HL-60 (cell line): ENCODE data around the gene CLIC3.

Experiments used
- DNase-seq, 2 experiments: peaks; one replicate each; pipeline ENCODE4 v3.0.0-alpha.2; 2010 to 2020; ENCODE audit warnings: low read depth in 1 of 2, low spot score in 1 of 2
- H3K27ac ChIP-seq: fragments of 250-450 bp; sonication (Bioruptor Pico); replicated peaks from 2 replicates; pipeline ENCODE4 v1.5.1; 2020; ENCODE audit warnings: mild to moderate bottlenecking, moderate library complexity
- H3K27me3 ChIP-seq: fragments of 250-450 bp; sonication (Bioruptor Pico); 2 replicates; pipeline ENCODE4 v1.5.1; 2021; ENCODE audit warnings: mild to moderate bottlenecking, moderate library complexity; ENCODE audit not compliant: insufficient read depth, poor library complexity, severe bottlenecking
- H3K4me3 ChIP-seq: replicated peaks from 2 replicates; pipeline ENCODE4 v1.5.1; 2011; ENCODE audit warnings: mild to moderate bottlenecking, control low read depth, low read length; ENCODE audit not compliant: insufficient read depth
- GABPA ChIP-seq: IDR thresholded peaks from 2 replicates; pipeline ENCODE4 v1.6.1; 2012; ENCODE audit warnings: low read depth
- POLR2AphosphoS5 ChIP-seq: IDR thresholded peaks from 2 replicates; pipeline ENCODE4 v1.6.1; 2012; ENCODE audit warnings: low read depth
- SPI1 ChIP-seq: IDR thresholded peaks from 2 replicates; pipeline ENCODE4 v1.6.1; 2012; ENCODE audit warnings: low read depth, mild to moderate bottlenecking, borderline replicate concordance
- TF ChIP-seq, protein P1 (sequence below): IDR thresholded peaks from 2 replicates; pipeline ENCODE4 v1.6.1; 2012; ENCODE audit warnings: low read depth; ENCODE audit not compliant: insufficient replicate concordance
- TF ChIP-seq, protein P2 (sequence below): IDR thresholded peaks from one replicate; pipeline ENCODE4 v1.5.1; 2011; ENCODE audit warnings: low read length, control low read depth, inconsistent platforms; ENCODE audit not compliant: insufficient read depth

The CLIC3 gene

DNA sequence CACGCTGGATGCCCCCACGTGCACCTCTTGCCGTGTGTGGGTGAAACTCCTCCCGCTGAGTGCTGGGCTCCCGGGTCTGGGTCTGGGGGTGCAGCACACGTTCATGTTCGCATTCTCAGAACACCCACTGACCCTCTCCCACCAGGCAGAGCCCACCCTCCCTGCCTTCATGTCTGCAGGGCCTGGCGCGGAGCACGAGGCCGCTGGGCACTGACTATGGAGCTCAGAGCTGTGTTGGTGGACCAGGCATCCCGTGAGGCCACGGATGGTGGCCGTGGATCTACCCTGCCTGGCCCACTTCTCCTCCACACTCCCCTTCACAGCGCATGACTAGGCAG lies 35.5 kb downstream of the CLIC3 start:
- H3K4me3 ChIP-seq = no peak overlapping the region
- no peaks in the 10 kb centered on the region for H3K27me3 ChIP-seq
- H3K27ac ChIP-seq = no peak overlapping the region
- TF ChIP-seq, protein P1, sequence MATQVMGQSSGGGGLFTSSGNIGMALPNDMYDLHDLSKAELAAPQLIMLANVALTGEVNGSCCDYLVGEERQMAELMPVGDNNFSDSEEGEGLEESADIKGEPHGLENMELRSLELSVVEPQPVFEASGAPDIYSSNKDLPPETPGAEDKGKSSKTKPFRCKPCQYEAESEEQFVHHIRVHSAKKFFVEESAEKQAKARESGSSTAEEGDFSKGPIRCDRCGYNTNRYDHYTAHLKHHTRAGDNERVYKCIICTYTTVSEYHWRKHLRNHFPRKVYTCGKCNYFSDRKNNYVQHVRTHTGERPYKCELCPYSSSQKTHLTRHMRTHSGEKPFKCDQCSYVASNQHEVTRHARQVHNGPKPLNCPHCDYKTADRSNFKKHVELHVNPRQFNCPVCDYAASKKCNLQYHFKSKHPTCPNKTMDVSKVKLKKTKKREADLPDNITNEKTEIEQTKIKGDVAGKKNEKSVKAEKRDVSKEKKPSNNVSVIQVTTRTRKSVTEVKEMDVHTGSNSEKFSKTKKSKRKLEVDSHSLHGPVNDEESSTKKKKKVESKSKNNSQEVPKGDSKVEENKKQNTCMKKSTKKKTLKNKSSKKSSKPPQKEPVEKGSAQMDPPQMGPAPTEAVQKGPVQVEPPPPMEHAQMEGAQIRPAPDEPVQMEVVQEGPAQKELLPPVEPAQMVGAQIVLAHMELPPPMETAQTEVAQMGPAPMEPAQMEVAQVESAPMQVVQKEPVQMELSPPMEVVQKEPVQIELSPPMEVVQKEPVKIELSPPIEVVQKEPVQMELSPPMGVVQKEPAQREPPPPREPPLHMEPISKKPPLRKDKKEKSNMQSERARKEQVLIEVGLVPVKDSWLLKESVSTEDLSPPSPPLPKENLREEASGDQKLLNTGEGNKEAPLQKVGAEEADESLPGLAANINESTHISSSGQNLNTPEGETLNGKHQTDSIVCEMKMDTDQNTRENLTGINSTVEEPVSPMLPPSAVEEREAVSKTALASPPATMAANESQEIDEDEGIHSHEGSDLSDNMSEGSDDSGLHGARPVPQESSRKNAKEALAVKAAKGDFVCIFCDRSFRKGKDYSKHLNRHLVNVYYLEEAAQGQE = no peak
- TF ChIP-seq POLR2AphosphoS5 (no peak), GABPA (no peak), SPI1 (no peak)
- TF ChIP-seq, protein P2, sequence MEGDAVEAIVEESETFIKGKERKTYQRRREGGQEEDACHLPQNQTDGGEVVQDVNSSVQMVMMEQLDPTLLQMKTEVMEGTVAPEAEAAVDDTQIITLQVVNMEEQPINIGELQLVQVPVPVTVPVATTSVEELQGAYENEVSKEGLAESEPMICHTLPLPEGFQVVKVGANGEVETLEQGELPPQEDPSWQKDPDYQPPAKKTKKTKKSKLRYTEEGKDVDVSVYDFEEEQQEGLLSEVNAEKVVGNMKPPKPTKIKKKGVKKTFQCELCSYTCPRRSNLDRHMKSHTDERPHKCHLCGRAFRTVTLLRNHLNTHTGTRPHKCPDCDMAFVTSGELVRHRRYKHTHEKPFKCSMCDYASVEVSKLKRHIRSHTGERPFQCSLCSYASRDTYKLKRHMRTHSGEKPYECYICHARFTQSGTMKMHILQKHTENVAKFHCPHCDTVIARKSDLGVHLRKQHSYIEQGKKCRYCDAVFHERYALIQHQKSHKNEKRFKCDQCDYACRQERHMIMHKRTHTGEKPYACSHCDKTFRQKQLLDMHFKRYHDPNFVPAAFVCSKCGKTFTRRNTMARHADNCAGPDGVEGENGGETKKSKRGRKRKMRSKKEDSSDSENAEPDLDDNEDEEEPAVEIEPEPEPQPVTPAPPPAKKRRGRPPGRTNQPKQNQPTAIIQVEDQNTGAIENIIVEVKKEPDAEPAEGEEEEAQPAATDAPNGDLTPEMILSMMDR = no peak
- DNase-seq = no peak

DNA sequence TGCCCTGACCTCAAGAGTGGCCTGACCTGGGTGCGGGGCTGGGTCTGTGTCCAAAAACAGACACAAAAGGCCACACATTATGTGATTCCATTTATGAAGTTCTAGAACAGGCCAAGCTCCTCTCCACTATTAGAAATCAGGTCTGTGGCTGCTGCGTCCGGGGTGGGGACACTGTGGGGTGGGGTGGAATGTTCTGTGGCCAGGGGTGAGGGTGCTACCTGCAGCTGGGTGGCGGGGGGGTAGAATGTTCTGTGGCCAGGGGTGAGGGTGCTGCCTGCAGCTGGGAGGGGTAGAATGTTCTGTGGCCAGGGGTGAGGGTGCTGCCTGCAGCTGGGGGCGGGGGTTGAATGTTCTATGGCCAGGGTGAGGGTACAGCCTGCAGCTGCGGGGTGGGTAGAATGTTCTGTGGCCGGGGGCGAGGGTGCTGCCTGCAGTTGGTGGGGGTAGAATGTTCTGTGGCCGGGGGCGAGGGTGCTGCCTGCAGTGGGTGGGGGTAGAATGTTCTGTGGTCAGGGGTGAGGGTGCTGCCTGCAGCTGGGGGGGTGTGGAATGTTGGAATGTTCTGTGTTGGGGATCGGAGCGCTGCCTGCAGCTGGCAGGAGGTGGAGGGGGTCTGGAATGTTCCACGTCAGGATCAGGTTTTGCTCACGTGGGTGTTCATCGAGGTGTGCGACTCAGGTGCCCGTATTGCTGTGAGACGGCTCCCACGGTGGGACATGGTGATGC lies 36.0 kb downstream of the CLIC3 start:
- no peak for DNase-seq
- H3K27me3 ChIP-seq = no peaks in the 10 kb centered on the region
- H3K4me3 ChIP-seq = no peak overlapping the region
- no peak for TF ChIP-seq SPI1
- TF ChIP-seq GABPA = no peak
- TF ChIP-seq, protein P2 = no peak
- TF ChIP-seq POLR2AphosphoS5 = no peak
- TF ChIP-seq, protein P1 = no peak
- no peak overlapping the region for H3K27ac ChIP-seq

DNA sequence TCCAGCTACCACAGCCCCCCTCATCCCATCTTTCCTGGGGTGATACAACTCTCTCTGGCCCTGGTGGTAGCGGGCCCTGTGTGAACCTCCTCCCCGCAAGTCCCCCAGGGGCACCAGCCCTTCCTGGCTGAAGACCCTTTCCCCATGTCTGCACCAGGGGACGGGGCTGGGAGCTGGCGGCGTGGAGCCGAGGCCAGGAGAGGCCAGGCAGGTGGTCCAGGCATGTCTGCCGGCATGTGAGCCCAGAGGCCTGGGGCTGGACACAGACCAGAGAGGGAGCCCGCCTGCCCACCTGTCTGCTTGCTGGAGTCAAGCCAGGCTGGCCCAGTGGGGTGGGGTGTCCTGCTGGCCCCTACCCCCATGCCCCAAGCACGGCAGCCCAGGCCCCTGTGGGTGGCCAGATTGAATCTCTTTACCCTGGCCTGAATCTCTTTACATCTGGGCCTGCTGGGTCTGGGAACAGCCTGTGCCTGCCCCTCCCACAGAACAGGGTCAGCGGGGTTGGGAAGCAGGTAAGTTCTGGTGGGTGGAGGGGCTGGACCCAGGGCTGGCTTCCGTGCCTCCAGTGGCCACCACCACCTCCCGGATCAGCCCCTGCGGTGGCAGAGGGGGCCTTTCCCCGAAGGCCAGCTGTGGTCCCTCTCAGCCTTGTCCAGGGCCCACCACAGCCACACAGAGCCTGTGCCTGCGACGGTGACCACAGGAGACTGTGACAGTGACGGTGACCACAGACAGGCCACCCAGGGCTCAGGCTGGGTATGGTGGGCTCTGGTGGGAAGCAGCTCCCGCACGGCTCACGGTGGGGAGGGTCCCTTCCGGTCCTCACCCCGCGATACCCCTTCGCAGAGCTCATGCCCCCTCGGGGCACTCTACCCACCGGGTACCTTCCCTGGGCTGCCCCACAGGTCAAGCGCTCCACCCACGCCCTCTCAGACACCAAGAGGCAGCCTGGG lies 37.2 kb downstream of the CLIC3 start:
- Histone ChIP-seq H3K27me3 (no peaks in the 10 kb centered on the region), H3K4me3 (no peak overlapping the region), H3K27ac (no peak overlapping the region)
- TF ChIP-seq GABPA (no peak), SPI1 (no peak)
- no peak for DNase-seq

DNA sequence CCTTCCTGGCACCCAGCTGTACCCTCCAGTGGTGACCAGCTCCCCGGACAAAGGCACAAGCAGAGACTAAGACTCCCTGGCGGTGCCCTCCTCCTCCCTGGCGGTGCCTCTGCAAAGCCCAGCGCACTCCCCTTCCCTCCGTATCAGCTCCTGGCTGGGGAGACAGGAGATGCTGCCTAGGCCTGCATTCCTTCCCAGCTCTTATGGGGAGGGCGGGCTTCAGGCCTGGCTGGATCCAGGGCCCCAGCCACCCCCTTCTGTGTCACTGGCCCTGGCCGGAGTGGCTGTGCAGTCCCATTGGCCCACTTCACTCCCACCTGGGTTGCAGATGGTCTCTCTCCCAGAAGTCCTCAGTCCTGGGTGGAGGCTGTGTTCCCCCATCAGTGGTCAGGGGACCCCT lies 37.9 kb downstream of the CLIC3 start:
- Histone ChIP-seq H3K27me3 (no peaks in the 10 kb centered on the region), H3K27ac (no peak overlapping the region), H3K4me3 (no peak overlapping the region)
- TF ChIP-seq, protein P1 = no peak
- DNase-seq = no peak
